ENCODE results near the gene SPINK2.

The SPINK2 gene

DNA sequence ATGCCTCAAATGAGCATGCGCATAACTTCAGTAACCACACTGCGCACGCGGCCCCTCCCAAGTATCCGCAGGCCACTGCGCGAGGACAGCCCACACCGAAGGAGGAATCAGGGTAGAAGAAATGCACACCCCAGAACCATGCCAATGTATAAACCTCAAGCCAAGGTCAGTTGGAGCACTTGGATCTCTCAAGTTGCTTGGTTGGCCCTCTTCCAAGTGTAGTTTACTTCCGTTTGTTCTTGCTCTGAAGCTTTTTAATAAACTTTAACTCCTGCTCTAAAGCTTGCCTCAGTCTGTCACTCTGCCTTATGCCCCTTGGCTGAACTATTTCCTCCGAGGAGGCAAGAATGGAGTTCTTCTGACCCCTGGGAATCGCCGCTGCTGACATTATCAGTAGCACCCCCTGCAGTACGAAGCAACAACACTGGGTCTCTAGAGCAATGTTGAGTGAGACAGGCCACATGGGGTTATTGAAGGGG, 22.0 kb upstream of the SPINK2 start:
- Histone ChIP-seq H3K27ac (ENCODE audit: low read length) (no peak overlapping the region), H3K27me3 (ENCODE audit: control insufficient read depth, insufficient read depth, low read length) (peaks cover 73% of the 10 kb centered on the region), H3K4me1 (ENCODE audit: control insufficient read depth, low read depth, low read length) (peaks cover 11% of the 10 kb centered on the region), H3K9ac (ENCODE audit: low read length) (no peak overlapping the region), H3K9me3 (ENCODE audit: control insufficient read depth, low read depth, low read length) (no peaks in the 10 kb centered on the region), H3K4me3 (ENCODE audit: low read length) (no peak overlapping the region), H3K36me3 (ENCODE audit: control insufficient read depth, low read depth, low read length) (no peaks in the 10 kb centered on the region)

DNA sequence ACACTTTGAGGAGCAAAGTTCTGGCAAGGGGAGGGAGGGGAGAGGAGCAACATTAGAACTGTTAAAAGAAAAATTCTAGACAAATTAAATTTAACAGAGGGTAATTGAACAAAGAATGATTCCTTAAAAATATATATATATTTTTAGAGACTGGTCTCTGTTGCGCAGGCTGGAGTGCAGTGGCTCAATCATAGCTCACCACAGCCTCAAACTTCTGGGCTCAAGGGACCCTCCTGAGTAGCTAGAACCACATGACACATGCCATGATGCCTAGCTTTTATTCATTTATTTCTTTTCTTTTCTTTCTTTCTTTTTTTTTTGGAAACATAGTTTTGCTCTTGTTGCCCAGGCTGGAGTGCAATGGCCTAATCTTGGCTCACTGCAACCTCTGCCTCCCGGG, 19.1 kb upstream of the SPINK2 start:
- Histone ChIP-seq H3K36me3 (ENCODE audit: control insufficient read depth, low read depth, low read length) (no peaks in the 10 kb centered on the region), H3K4me3 (ENCODE audit: low read length) (no peak overlapping the region), H3K4me1 (ENCODE audit: control insufficient read depth, low read depth, low read length) (peaks cover 11% of the 10 kb centered on the region), H3K27ac (ENCODE audit: low read length) (no peak overlapping the region), H3K27me3 (ENCODE audit: control insufficient read depth, insufficient read depth, low read length) (peaks cover 44% of the 10 kb centered on the region), H3K9ac (ENCODE audit: low read length) (no peak overlapping the region), H3K9me3 (ENCODE audit: control insufficient read depth, low read depth, low read length) (no peaks in the 10 kb centered on the region)

GRCh38 chr4:56828784-56829535, 7.5 kb upstream of the SPINK2 start:
- H3K9ac ChIP-seq (ENCODE audit: low read length), result no peak overlapping the region
- no peaks in the 10 kb centered on the region for H3K4me1 ChIP-seq (ENCODE audit: control insufficient read depth, low read depth, low read length)
- no peak overlapping the region for H3K4me3 ChIP-seq (ENCODE audit: low read length)
- no peaks in the 10 kb centered on the region for H3K36me3 ChIP-seq (ENCODE audit: control insufficient read depth, low read depth, low read length)
- H3K9me3 ChIP-seq (ENCODE audit: control insufficient read depth, low read depth, low read length), result no peaks in the 10 kb centered on the region
- H3K27ac ChIP-seq (ENCODE audit: low read length), result no peak overlapping the region
- no peaks in the 10 kb centered on the region for H3K27me3 ChIP-seq (ENCODE audit: control insufficient read depth, insufficient read depth, low read length)

- Histone ChIP-seq H3K9ac (ENCODE audit: low read length) (no peak overlapping the region), H3K27ac (ENCODE audit: low read length) (no peak overlapping the region), H3K4me3 (ENCODE audit: low read length) (no peak overlapping the region), H3K36me3 (ENCODE audit: control insufficient read depth, low read depth, low read length) (no peaks in the 10 kb centered on the region), H3K9me3 (ENCODE audit: control insufficient read depth, low read depth, low read length) (no peaks in the 10 kb centered on the region), H3K4me1 (ENCODE audit: control insufficient read depth, low read depth, low read length) (no peaks in the 10 kb centered on the region), H3K27me3 (ENCODE audit: control insufficient read depth, insufficient read depth, low read length) (peaks cover 28% of the 10 kb centered on the region)
Measured at GRCh38 chr4:56823933-56824600, 2.6 kb upstream of the SPINK2 start.

GRCh38 chr4:56818797-56819196, 2.7 kb downstream of the SPINK2 start:
- Histone ChIP-seq H3K4me1 (ENCODE audit: control insufficient read depth, low read depth, low read length) (no peaks in the 10 kb centered on the region), H3K9me3 (ENCODE audit: control insufficient read depth, low read depth, low read length) (no peaks in the 10 kb centered on the region), H3K27me3 (ENCODE audit: control insufficient read depth, insufficient read depth, low read length) (peaks cover 28% of the 10 kb centered on the region), H3K9ac (ENCODE audit: low read length) (no peak overlapping the region), H3K4me3 (ENCODE audit: low read length) (no peak overlapping the region), H3K36me3 (ENCODE audit: control insufficient read depth, low read depth, low read length) (no peaks in the 10 kb centered on the region), H3K27ac (ENCODE audit: low read length) (no peak overlapping the region)

- H3K27ac ChIP-seq (ENCODE audit: low read length), result no peak overlapping the region
- no peaks in the 10 kb centered on the region for H3K4me1 ChIP-seq (ENCODE audit: control insufficient read depth, low read depth, low read length)
- H3K4me3 ChIP-seq (ENCODE audit: low read length), result no peak overlapping the region
- peaks cover 28% of the 10 kb centered on the region for H3K27me3 ChIP-seq (ENCODE audit: control insufficient read depth, insufficient read depth, low read length)
- H3K9me3 ChIP-seq (ENCODE audit: control insufficient read depth, low read depth, low read length), result no peaks in the 10 kb centered on the region
- H3K9ac ChIP-seq (ENCODE audit: low read length), result no peak overlapping the region
- H3K36me3 ChIP-seq (ENCODE audit: control insufficient read depth, low read depth, low read length), result no peaks in the 10 kb centered on the region
Measured at GRCh38 chr4:56817840-56818491, 3.5 kb downstream of the SPINK2 start.

- Histone ChIP-seq H3K9ac (ENCODE audit: low read length) (no peak overlapping the region), H3K36me3 (ENCODE audit: control insufficient read depth, low read depth, low read length) (no peaks in the 10 kb centered on the region), H3K27ac (ENCODE audit: low read length) (no peak overlapping the region), H3K4me1 (ENCODE audit: control insufficient read depth, low read depth, low read length) (no peaks in the 10 kb centered on the region), H3K4me3 (ENCODE audit: low read length) (no peak overlapping the region), H3K27me3 (ENCODE audit: control insufficient read depth, insufficient read depth, low read length) (no peaks in the 10 kb centered on the region), H3K9me3 (ENCODE audit: control insufficient read depth, low read depth, low read length) (no peaks in the 10 kb centered on the region)
Measured at GRCh38 chr4:56806666-56807065, 14.8 kb downstream of the SPINK2 start.

GRCh38 chr4:56804551-56804950, 16.9 kb downstream of the SPINK2 start:
- no peaks in the 10 kb centered on the region for H3K4me1 ChIP-seq (ENCODE audit: control insufficient read depth, low read depth, low read length)
- H3K4me3 ChIP-seq (ENCODE audit: low read length), result no peak overlapping the region
- no peak overlapping the region for H3K27ac ChIP-seq (ENCODE audit: low read length)
- no peaks in the 10 kb centered on the region for H3K9me3 ChIP-seq (ENCODE audit: control insufficient read depth, low read depth, low read length)
- no peaks in the 10 kb centered on the region for H3K36me3 ChIP-seq (ENCODE audit: control insufficient read depth, low read depth, low read length)
- H3K27me3 ChIP-seq (ENCODE audit: control insufficient read depth, insufficient read depth, low read length), result peaks cover 5% of the 10 kb centered on the region
- no peak overlapping the region for H3K9ac ChIP-seq (ENCODE audit: low read length)

- H3K4me3 ChIP-seq (ENCODE audit: low read length), result no peak overlapping the region
- peaks cover 12% of the 10 kb centered on the region for H3K27me3 ChIP-seq (ENCODE audit: control insufficient read depth, insufficient read depth, low read length)
- no peaks in the 10 kb centered on the region for H3K9me3 ChIP-seq (ENCODE audit: control insufficient read depth, low read depth, low read length)
- H3K36me3 ChIP-seq (ENCODE audit: control insufficient read depth, low read depth, low read length), result no peaks in the 10 kb centered on the region
- no peak overlapping the region for H3K9ac ChIP-seq (ENCODE audit: low read length)
- no peak overlapping the region for H3K27ac ChIP-seq (ENCODE audit: low read length)
- H3K4me1 ChIP-seq (ENCODE audit: control insufficient read depth, low read depth, low read length), result no peaks in the 10 kb centered on the region
Measured at GRCh38 chr4:56803471-56803870, 18.0 kb downstream of the SPINK2 start.

DNA sequence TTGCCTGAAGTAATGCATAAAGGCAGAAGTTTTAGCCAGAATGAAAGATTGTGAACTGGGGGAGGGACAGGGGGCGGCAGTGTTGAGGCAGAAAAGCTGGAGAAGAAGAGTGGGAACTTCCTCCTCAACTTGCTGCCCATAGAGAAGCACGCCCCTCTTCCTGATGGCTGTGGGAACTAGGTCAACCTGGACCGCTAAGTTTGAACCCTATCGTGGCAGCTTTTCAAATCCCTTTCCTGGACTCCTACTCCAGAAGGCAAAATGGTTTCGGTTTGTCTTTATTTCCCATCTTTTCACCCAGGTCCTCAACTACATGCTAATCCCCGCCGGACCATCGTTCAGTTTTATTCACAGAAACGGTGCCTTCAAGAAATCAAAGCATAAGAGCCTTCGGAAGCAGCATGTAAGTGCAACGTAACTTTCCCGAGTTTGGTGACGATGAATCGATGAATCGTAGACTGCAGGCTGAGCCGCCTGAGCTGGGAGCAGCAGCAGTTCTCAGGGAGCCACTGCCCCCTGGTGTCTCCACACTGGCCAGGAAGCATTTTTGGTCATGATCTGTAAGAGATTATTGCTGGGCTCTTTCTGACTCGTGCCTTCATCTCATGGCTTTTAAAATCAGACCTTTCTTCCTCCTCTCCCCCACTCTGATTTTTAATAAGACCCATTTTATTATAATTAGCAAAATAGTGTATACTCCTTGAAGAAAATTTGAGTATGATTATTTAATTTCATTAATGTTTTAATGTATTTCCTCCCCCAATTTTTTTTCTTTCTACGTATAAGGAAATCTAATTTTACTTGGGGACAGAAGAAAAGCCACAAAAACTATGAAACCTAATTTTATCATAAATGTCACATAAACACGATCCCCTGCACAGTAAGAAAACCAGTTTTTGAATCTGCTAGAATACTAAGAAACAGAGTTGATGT, 21.4 kb downstream of the SPINK2 start:
- Histone ChIP-seq H3K9ac (ENCODE audit: low read length) (no peak overlapping the region), H3K4me3 (ENCODE audit: low read length) (peak overlapping the region; percentile 67), H3K4me1 (ENCODE audit: control insufficient read depth, low read depth, low read length) (no peaks in the 10 kb centered on the region), H3K36me3 (ENCODE audit: control insufficient read depth, low read depth, low read length) (no peaks in the 10 kb centered on the region), H3K27me3 (ENCODE audit: control insufficient read depth, insufficient read depth, low read length) (peaks cover 12% of the 10 kb centered on the region), H3K27ac (ENCODE audit: low read length) (no peak overlapping the region), H3K9me3 (ENCODE audit: control insufficient read depth, low read depth, low read length) (no peaks in the 10 kb centered on the region)
